ENCODE measurements around the gene BRIP1.

DNA sequence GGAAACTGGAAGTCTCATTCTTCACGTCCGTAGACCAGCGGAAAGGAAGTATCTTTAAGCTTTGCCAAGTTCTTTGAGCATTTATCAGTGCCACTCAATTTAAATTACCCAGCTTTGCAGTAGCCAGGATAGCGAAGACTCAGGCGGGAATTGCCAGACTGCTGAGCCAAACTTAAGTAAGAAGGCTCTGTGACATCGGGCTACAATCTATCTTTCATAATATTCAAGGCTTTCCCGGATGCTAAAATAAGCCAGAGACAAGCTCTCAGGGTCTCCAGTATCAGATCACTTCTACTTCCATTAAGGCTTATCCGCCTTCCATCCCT is 436 bp upstream of the BRIP1 start:
- TF ChIP-seq, protein P1, sequence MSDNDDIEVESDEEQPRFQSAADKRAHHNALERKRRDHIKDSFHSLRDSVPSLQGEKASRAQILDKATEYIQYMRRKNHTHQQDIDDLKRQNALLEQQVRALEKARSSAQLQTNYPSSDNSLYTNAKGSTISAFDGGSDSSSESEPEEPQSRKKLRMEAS (IDR thresholded peaks at IDR 0.05; ENCODE audit: low read depth, low read length): no peak
- TF ChIP-seq, protein P2, sequence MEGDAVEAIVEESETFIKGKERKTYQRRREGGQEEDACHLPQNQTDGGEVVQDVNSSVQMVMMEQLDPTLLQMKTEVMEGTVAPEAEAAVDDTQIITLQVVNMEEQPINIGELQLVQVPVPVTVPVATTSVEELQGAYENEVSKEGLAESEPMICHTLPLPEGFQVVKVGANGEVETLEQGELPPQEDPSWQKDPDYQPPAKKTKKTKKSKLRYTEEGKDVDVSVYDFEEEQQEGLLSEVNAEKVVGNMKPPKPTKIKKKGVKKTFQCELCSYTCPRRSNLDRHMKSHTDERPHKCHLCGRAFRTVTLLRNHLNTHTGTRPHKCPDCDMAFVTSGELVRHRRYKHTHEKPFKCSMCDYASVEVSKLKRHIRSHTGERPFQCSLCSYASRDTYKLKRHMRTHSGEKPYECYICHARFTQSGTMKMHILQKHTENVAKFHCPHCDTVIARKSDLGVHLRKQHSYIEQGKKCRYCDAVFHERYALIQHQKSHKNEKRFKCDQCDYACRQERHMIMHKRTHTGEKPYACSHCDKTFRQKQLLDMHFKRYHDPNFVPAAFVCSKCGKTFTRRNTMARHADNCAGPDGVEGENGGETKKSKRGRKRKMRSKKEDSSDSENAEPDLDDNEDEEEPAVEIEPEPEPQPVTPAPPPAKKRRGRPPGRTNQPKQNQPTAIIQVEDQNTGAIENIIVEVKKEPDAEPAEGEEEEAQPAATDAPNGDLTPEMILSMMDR (IDR thresholded peaks at IDR 0.05; ENCODE audit: low read depth, low read length): no peak
- TF ChIP-seq MYC (IDR thresholded peaks at IDR 0.05; ENCODE audit: low read depth, low read length): no peak

Data from NB4 (cell line).